Right lobe of liver (tissue), 4 donors: Measurements from ENCODE around the gene NECAB2.

Experiments used
- CTCF ChIP-seq, 4 donors: fragments of 200-600 bp in 3 of 4; fragments of 450-650 bp in 1 of 4; IDR thresholded peaks; one replicate each; pipeline versions ENCODE4 v1.5.1 to v1.8.0; 2016 to 2022; ENCODE audit warnings: antibody characterized with exemption in 4 of 4, mild to moderate bottlenecking in 2 of 4
- POLR2A ChIP-seq: fragments of 450-650 bp; IDR thresholded peaks from one replicate; pipeline ENCODE4 v1.6.1; 2017; ENCODE audit warnings: antibody characterized with exemption, mild to moderate bottlenecking
- donor health status: DM: no; HTN: no; CAD: no.
- donor health status: DM: no; HTN: no; CAD: no.
- donor health status: DM: no; HTN: yes; CAD: no.

GRCh38 chr16:84014570-84015327 lies 46.7 kb downstream of the NECAB2 start:
- TF ChIP-seq POLR2A (no peak), CTCF (IDR thresholded peaks at IDR 0.05) (no peak)
